Measurements from ENCODE around the gene OXSR1. TPM values are rescaled to one million over a fixed set of nuclear protein-coding genes. Genes with fewer than 3 reads are reported as not detected.

The OXSR1 gene
- 13.0 TPM for polyA plus RNA-seq

- Mint-ChIP-seq H3K27me3 (no peaks in the 10 kb centered on the region), H3K27ac (peak within 1 kb of the TSS; percentile 95 to 100 (median 99)), H3K36me3 (peaks cover 3% of the 10 kb centered on the region), H3K4me1 (peaks cover 21 to 28% (median 23%) of the 10 kb centered on the region in 3 donors), H3K4me3 (peak within 1 kb of the TSS; percentile 88 to 96 (median 94)), H3K9me3 (no peaks in the 10 kb centered on the region)
Observed at GRCh38 chr3:38164952-38165721, at the start of gene OXSR1. Gene OXSR1, plus strand, starts transcription at chr3:38165537. Its CDS starts 340 bp downstream, at chr3:38165877.

GRCh38 chr3:38115645-38116427, 49.5 kb upstream of the OXSR1 start:
- Mint-ChIP-seq H3K36me3 (peaks cover 2% of the 10 kb centered on the region), H3K27me3 (peaks cover 2% of the 10 kb centered on the region), H3K4me3 (peak overlapping the region in 2 of 4 donors; percentile 48 to 76), H3K9me3 (no peaks in the 10 kb centered on the region), H3K4me1 (peaks cover 0 to 20% (median 11%) of the 10 kb centered on the region in 3 donors), H3K27ac (peak overlapping the region in 1 of 3 donors; percentile 83)

- Mint-ChIP-seq H3K27me3 (peaks cover 2% of the 10 kb centered on the region), H3K36me3 (peaks cover 2% of the 10 kb centered on the region), H3K27ac (no peak overlapping the region), H3K4me1 (peaks cover 0 to 20% (median 11%) of the 10 kb centered on the region in 3 donors), H3K9me3 (no peaks in the 10 kb centered on the region), H3K4me3 (no peak overlapping the region)
Observed at GRCh38 chr3:38116471-38117162, 48.7 kb upstream of the OXSR1 start.

GRCh38 chr3:38117163-38117716, 48.1 kb upstream of the OXSR1 start:
- Mint-ChIP-seq H3K27ac (no peak overlapping the region), H3K27me3 (peaks cover 2% of the 10 kb centered on the region), H3K4me1 (peaks cover 0 to 20% (median 11%) of the 10 kb centered on the region in 3 donors), H3K4me3 (no peak overlapping the region), H3K9me3 (no peaks in the 10 kb centered on the region), H3K36me3 (peaks cover 5% of the 10 kb centered on the region)

DNA sequence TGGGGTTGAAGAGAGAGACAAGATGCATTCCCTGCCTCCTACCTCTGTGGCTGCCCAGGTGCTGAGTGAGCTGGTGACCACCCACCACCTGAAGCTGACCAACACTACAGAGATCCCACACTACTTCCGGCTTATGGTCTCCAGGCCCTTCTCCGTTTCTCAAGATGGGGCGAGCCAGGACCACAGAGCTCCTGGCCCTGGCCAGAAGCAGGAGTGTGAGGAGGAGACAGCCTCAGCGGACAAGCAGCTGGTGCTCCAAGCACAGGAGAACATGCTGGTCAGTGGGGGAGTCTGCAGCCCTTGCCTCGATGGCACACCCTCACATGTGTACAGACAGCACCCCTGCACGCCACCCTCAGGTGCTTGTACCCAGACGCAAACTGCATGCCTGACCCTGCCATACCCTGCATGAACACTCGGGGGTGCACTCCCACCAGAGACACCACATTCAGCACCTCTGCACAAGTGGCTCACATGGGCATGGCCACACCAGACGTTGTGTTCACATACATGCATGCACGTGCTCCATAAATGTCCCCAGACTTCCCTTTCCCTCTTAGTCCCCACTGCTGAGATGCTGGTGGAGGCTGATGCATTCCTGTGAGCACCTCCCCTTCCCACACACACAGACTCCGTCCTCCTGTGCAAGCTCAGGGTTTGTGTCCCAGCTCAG, 47.5 kb upstream of the OXSR1 start:
- Mint-ChIP-seq H3K27ac (no peak overlapping the region), H3K27me3 (peaks cover 2% of the 10 kb centered on the region), H3K4me1 (peaks cover 0 to 20% (median 11%) of the 10 kb centered on the region in 3 donors), H3K4me3 (no peak overlapping the region), H3K9me3 (no peaks in the 10 kb centered on the region), H3K36me3 (peaks cover 5% of the 10 kb centered on the region)

DNA sequence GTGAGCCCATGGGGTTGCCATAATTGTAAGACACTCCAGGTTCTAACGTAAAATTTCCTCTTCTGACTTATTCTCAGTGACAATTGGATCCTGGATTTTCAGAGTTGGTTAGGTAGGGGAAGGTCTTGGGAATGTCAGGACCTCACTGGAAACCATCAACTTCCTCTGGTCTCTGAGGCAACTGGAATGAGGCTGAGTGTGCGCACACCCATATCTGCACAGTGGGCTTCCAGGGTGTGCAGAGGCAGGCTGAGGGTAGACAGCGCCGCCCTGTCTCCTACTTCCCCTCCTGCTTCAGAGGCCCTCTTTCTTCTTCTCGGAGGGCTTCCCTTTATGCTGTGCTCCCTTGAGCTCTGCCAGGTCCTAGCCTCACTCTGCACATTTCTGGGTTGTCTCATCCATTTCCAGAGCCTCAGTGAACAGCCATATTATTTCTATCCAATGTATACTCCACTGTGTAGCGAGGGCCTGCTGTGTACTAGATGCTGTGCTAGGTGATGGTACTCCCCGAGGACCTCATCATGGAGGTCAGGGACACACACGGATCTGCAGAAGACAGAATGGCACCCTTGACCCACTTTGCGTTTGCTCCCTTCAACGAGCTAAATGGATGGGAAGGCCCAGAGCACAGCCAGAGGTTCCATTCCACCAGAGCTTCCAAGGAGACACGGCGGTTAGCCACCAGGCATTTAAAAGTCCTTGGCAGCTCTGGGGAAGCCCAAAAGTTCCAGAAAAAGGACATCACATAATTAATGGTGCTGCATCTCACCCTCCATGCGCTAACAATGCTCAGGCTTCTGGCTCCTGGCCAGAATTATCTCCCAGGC, 46.7 kb upstream of the OXSR1 start:
- H3K27me3 Mint-ChIP-seq, result peaks cover 2% of the 10 kb centered on the region
- no peak overlapping the region for H3K4me3 Mint-ChIP-seq
- H3K27ac Mint-ChIP-seq, result peak overlapping the region in 1 of 3 donors; percentile 52
- H3K36me3 Mint-ChIP-seq, result peaks cover 7% of the 10 kb centered on the region
- no peaks in the 10 kb centered on the region for H3K9me3 Mint-ChIP-seq
- H3K4me1 Mint-ChIP-seq, result peaks cover 0 to 20% (median 11%) of the 10 kb centered on the region in 3 donors

- Mint-ChIP-seq H3K27ac (peak overlapping the region in 1 of 3 donors; percentile 52), H3K4me3 (no peak overlapping the region), H3K4me1 (peaks cover 0 to 20% (median 11%) of the 10 kb centered on the region in 3 donors), H3K27me3 (peaks cover 2% of the 10 kb centered on the region), H3K36me3 (peaks cover 9% of the 10 kb centered on the region), H3K9me3 (no peaks in the 10 kb centered on the region)
Observed at GRCh38 chr3:38119248-38119544, 46.1 kb upstream of the OXSR1 start.

DNA sequence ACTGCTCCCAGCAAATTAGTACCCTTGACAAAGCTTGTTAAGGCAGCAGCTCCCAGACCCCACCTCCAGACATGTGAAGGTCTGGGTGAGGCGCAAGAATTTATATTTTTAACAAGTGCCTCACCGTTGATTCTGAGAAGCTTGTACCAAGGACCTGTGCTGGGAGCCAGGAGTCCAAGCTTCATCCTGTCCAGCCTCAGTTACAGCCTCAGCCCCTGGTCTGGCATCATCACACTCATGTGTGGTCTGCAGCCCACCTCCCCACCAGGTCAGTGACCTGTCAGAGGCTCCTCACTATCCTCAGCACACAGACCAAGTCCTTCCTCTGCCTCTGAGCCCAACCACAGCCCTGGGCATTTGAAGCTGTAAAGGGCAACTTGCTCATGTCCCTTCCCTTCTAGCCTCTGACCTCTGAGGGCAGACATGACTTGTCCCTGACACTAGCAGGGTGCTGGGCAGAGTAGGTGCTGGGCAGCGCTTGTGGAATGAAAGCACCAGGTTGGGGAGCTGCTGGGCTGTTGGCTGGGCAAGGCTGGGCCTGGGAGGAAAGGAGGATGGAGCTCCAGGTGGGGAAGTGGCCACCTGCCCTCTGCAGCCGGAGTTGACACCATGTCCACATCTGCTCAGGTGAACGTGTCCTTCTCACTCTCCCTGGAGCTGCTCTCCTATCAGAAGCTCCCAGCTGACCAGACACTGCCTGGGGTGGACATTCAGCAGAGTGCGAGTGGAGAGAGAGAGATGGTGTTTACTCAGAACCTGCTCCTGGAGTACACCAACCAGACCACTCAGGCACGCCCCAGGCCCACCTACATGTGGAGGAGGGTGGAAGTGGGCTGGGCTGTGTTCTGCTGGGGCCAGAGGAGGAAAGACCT, 45.3 kb upstream of the OXSR1 start:
- H3K36me3 Mint-ChIP-seq, result peaks cover 9% of the 10 kb centered on the region
- H3K4me3 Mint-ChIP-seq, result no peak overlapping the region
- H3K4me1 Mint-ChIP-seq, result peaks cover 0 to 15% (median 8%) of the 10 kb centered on the region in 3 donors
- H3K9me3 Mint-ChIP-seq, result no peaks in the 10 kb centered on the region
- H3K27ac Mint-ChIP-seq, result no peak overlapping the region
- H3K27me3 Mint-ChIP-seq, result peaks cover 2% of the 10 kb centered on the region

DNA sequence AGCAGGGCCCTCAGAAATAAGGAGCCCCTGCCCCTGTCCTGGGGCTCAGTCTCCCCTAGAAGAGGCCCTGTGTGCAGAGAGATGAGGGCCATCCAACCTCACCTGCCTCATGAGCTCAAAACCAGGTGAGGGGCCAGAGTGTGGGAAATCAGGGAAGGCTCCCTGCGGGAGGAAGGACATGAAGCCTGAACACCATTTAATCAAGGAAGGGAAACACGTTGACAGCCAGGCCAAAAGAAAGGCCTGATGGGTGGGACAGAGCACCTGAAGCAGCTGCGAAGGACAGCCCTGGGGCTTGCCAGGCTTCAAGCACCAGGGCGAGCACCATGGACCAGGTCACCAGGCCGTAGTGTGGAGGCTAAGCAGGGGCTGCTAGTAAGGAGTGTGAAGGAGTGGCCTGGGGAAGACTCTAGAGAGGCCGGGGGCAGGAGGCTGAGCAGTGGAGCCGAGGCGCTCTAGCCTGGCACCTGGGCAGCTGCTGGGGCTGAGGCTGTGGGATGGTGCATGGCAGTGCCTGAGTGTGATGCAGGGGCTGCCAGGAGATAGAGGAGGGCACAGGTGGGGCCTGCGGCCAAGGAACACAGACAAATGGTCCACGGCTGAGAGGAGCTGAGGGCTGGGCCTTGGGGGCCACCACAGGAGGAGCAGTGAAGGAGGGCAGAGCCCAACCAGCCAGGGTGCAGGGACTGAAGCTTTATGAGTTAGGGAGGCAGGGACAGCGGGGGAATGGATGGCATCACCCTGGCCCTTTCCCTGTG, 44.5 kb upstream of the OXSR1 start:
- Mint-ChIP-seq H3K27ac (no peak overlapping the region), H3K4me1 (peaks cover 0 to 8% (median under 1%) of the 10 kb centered on the region in 3 donors), H3K27me3 (no peaks in the 10 kb centered on the region), H3K9me3 (no peaks in the 10 kb centered on the region), H3K36me3 (peaks cover 9% of the 10 kb centered on the region), H3K4me3 (no peak overlapping the region)

- no peak overlapping the region for H3K4me3 Mint-ChIP-seq
- peaks cover 0 to 6% (median 0%) of the 10 kb centered on the region in 3 donors for H3K4me1 Mint-ChIP-seq
- H3K27ac Mint-ChIP-seq, result peak overlapping the region in 1 of 3 donors; percentile 19
- no peaks in the 10 kb centered on the region for H3K9me3 Mint-ChIP-seq
- H3K36me3 Mint-ChIP-seq, result peaks cover 9% of the 10 kb centered on the region
- H3K27me3 Mint-ChIP-seq, result no peaks in the 10 kb centered on the region
Observed at GRCh38 chr3:38121451-38121831, 43.9 kb upstream of the OXSR1 start.

- Mint-ChIP-seq H3K9me3 (no peaks in the 10 kb centered on the region), H3K27ac (peak overlapping the region in 1 of 3 donors; percentile 19), H3K4me3 (no peak overlapping the region), H3K36me3 (peaks cover 9% of the 10 kb centered on the region), H3K27me3 (no peaks in the 10 kb centered on the region), H3K4me1 (peaks cover 0 to 6% (median 0%) of the 10 kb centered on the region in 3 donors)
Observed at GRCh38 chr3:38121832-38122461, 43.4 kb upstream of the OXSR1 start.

GRCh38 chr3:38122712-38123290, 42.5 kb upstream of the OXSR1 start:
- no peak overlapping the region for H3K4me3 Mint-ChIP-seq
- H3K9me3 Mint-ChIP-seq, result no peaks in the 10 kb centered on the region
- H3K4me1 Mint-ChIP-seq, result peaks cover 0 to 6% (median 0%) of the 10 kb centered on the region in 3 donors
- no peak overlapping the region for H3K27ac Mint-ChIP-seq
- no peaks in the 10 kb centered on the region for H3K27me3 Mint-ChIP-seq
- H3K36me3 Mint-ChIP-seq, result peaks cover 9% of the 10 kb centered on the region

Data from IgD-negative memory B cell (primary cell).